ENCODE measurements around the gene HSH2D.
A peak's percentile ranks its signal among the peaks of the same experiment; 100 is the strongest.

Gene HSH2D

GRCh38 chr19:16191216-16191908, 47.9 kb downstream of the HSH2D start:
- no peak for DNase-seq (ENCODE audit: low read depth in 4 of 4, low spot score in 1 of 4)

- DNase-seq (ENCODE audit: low read depth in 4 of 4, low spot score in 1 of 4) = no peak
These were observed 50.0 kb downstream of the HSH2D start for GRCh38 chr19:16193466-16193865.

GRCh38 chr19:16197188-16197621, 53.7 kb downstream of the HSH2D start:
- DNase-seq (ENCODE audit: low read depth in 4 of 4, low spot score in 1 of 4) = no peak

- peak; percentile 92 to 99 (median 96) for DNase-seq (ENCODE audit: low read depth in 4 of 4, low spot score in 1 of 4)
These were observed 54.3 kb downstream of the HSH2D start, which contains the start of gene AP1M1 for GRCh38 chr19:16197622-16198369. Gene AP1M1 (plus strand): TSS chr19:16197911. CDS start chr19:16198027, 116 bp downstream.

GRCh38 chr19:16198370-16198651, 54.8 kb downstream of the HSH2D start:
- no peak for DNase-seq (ENCODE audit: low read depth in 4 of 4, low spot score in 1 of 4)

GRCh38 chr19:16199275-16199932, 55.9 kb downstream of the HSH2D start:
- no peak for DNase-seq (ENCODE audit: low read depth in 4 of 4, low spot score in 1 of 4)

GRCh38 chr19:16200038-16201010, 56.8 kb downstream of the HSH2D start:
- DNase-seq (ENCODE audit: low read depth in 4 of 4, low spot score in 1 of 4) = no peak

GRCh38 chr19:16201011-16201391, 57.5 kb downstream of the HSH2D start:
- no peak for DNase-seq (ENCODE audit: low read depth in 4 of 4, low spot score in 1 of 4)

GRCh38 chr19:16202320-16203255, 59.1 kb downstream of the HSH2D start:
- DNase-seq (ENCODE audit: low read depth in 4 of 4, low spot score in 1 of 4) = no peak

GRCh38 chr19:16203256-16204004, 59.9 kb downstream of the HSH2D start:
- DNase-seq (ENCODE audit: low read depth in 4 of 4, low spot score in 1 of 4) = no peak

- DNase-seq (ENCODE audit: low read depth in 4 of 4, low spot score in 1 of 4) = no peak
These were observed 60.5 kb downstream of the HSH2D start for GRCh38 chr19:16204005-16204294.

GRCh38 chr19:16205205-16206045, 61.9 kb downstream of the HSH2D start:
- DNase-seq (ENCODE audit: low read depth in 4 of 4, low spot score in 1 of 4) = no peak

- DNase-seq (ENCODE audit: low read depth in 4 of 4, low spot score in 1 of 4) = no peak
These were observed 62.6 kb downstream of the HSH2D start for GRCh38 chr19:16206046-16206605.

- DNase-seq (ENCODE audit: low read depth in 4 of 4, low spot score in 1 of 4) = no peak
These were observed 63.2 kb downstream of the HSH2D start for GRCh38 chr19:16206637-16207036.

- no peak for DNase-seq (ENCODE audit: low read depth in 4 of 4, low spot score in 1 of 4)
These were observed 63.6 kb downstream of the HSH2D start for GRCh38 chr19:16207063-16207462.

- no peak for DNase-seq (ENCODE audit: low read depth in 4 of 4, low spot score in 1 of 4)
These were observed 64.1 kb downstream of the HSH2D start for GRCh38 chr19:16207490-16208025.

Data from stimulated activated CD4-positive, alpha-beta T cell treated with anti-CD3 and anti-CD28 coated beads, Interleukin-1b, Interleukin-23, amount 100 ng/mL, for 24 hours (primary cell).